ENCODE measurements around the gene UBE2U. TPM values are rescaled to one million over a fixed set of nuclear protein-coding genes. Genes with fewer than 3 reads are reported as not detected.
"Not testable (repeated sequence)": the region's sequence is repeated elsewhere in the genome, so short reads cannot be mapped to it uniquely, and the experiment has no call there.

Gene UBE2U
- polyA plus RNA-seq, 3 donors = 0.09 TPM; not detected in 2

GRCh38 chr1:64231153-64231552, 27.7 kb downstream of the UBE2U start:
- 23 to 51% (median 29%) methylated on average over 4 of the region's 4 CpGs for WGBS, 3 donors
- no peak overlapping the region for H3K27ac ChIP-seq (ENCODE audit: low read depth, low read length)

- no peak overlapping the region for H3K27ac ChIP-seq (ENCODE audit: low read depth, low read length)
These were observed 28.2 kb downstream of the UBE2U start for GRCh38 chr1:64231654-64232053.

GRCh38 chr1:64234714-64235113, 31.3 kb downstream of the UBE2U start:
- H3K27ac ChIP-seq (ENCODE audit: low read depth, low read length) = no peak overlapping the region

DNA sequence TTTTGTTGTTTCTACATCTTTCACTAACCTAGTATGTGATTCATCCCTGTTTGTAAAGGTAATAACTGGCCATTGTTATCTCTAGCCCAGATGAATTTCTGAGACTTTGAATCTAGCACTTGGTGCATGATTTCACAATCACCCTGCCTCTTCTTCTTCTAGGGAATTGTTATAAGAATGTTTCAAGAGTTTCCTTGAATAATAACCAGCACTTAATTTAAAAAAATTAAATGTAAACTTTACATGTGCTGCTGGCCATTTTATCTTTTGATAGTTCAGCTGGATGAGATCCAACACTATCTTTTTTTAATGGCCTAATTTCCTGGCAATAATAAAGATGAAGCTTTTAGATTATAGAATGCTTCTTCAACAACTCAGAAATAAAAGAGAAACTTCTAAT, 31.8 kb downstream of the UBE2U start:
- H3K27ac ChIP-seq (ENCODE audit: low read depth, low read length) = no peak overlapping the region

GRCh38 chr1:64235910-64236309, 32.5 kb downstream of the UBE2U start:
- H3K27ac ChIP-seq (ENCODE audit: low read depth, low read length) = no peak overlapping the region
- WGBS, 3 donors = 94 to 97% (median 95%) methylated on average over 1 of the region's 1 CpG

GRCh38 chr1:64236541-64236954, 33.1 kb downstream of the UBE2U start:
- no peak overlapping the region for H3K27ac ChIP-seq (ENCODE audit: low read depth, low read length)
- WGBS, 3 donors = 70 to 71% (median 70%) methylated on average over 1 of the region's 1 CpG

- 88 to 93% (median 92%) methylated on average over 3 to 4 of the region's 4 CpGs for WGBS, 3 donors
These were observed 36.1 kb downstream of the UBE2U start for GRCh38 chr1:64239519-64239918.

GRCh38 chr1:64240206-64240605, 36.8 kb downstream of the UBE2U start:
- no peak overlapping the region for H3K27ac ChIP-seq (ENCODE audit: low read depth, low read length)

More at GRCh38 chr1:64239519-64239918, 36.1 kb downstream of the UBE2U start:
- not testable (repeated sequence) for H3K27ac ChIP-seq (ENCODE audit: low read depth, low read length)

- no peak overlapping the region for H3K27ac ChIP-seq (ENCODE audit: low read depth, low read length)
These were observed 37.6 kb downstream of the UBE2U start for GRCh38 chr1:64241069-64241468.

- WGBS, 3 donors = 26 to 39% (median 29%) methylated on average over 6 of the region's 6 CpGs
- no peak overlapping the region for H3K27ac ChIP-seq (ENCODE audit: low read depth, low read length)
These were observed 39.7 kb downstream of the UBE2U start for GRCh38 chr1:64242895-64243756.

GRCh38 chr1:64243757-64244080, 40.3 kb downstream of the UBE2U start:
- H3K27ac ChIP-seq (ENCODE audit: low read depth, low read length) = no peak overlapping the region
- WGBS, 3 donors = 54 to 62% (median 60%) methylated on average over 4 of the region's 4 CpGs

GRCh38 chr1:64245495-64245894, 42.1 kb downstream of the UBE2U start:
- H3K27ac ChIP-seq (ENCODE audit: low read depth, low read length) = no peak overlapping the region
- 16 to 48% (median 44%) methylated on average over 9 of the region's 9 CpGs for WGBS, 3 donors

- WGBS, 3 donors = 14 to 20% (median 18%) methylated on average over 4 of the region's 4 CpGs
These were observed 43.0 kb downstream of the UBE2U start for GRCh38 chr1:64246294-64246917.

DNA sequence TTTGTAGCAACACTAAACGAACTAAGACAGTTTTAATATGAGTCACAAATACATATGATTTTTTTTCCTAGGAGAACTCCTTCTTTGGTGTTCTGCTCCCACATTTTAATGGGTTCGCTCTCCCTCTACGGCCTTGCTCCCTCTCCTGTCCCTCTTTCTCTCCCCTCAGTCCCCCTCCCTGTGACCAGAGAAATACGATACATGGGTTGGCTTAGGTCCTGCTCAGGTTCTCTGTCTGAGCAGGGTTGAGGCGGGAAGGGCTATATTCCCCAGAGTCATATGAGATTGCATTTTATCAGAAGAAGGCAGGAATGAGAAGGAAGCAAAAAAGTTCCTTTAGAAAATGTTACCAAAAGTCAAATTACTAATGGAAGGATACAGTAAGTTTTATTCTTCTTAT, 44.6 kb downstream of the UBE2U start:
- H3K27ac ChIP-seq (ENCODE audit: low read depth, low read length) = no peak overlapping the region
- WGBS, 3 donors = 62 to 74% (median 67%) methylated on average over 5 of the region's 5 CpGs

More at GRCh38 chr1:64246294-64246917, 43.0 kb downstream of the UBE2U start:
- H3K27ac ChIP-seq (ENCODE audit: low read depth, low read length) = no peak overlapping the region

- 80 to 96% (median 92%) methylated on average over 2 of the region's 2 CpGs for WGBS, 3 donors
These were observed 47.0 kb downstream of the UBE2U start for GRCh38 chr1:64250472-64250871.

DNA sequence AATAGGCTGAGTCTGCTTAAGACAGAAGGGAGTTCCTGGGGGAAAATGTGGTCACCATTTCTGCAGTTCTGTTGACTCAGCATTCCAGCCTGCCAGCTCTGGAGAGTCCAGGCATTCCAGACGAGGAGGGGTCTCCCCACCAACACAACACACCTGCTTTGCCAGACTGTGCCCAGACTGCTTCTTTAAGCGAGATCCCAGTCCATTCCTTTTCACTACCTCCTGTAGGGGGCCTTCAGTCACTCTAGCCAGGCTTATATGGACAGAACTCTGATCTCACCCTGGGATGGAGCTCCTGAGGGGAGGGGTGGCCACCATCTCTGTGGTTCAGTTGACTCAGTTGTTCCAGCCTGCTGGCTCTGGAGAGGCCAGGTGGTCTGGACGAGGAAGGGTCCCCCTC, 48.5 kb downstream of the UBE2U start:
- WGBS, 3 donors = 82 to 85% (median 83%) methylated on average over 3 of the region's 3 CpGs
- H3K27ac ChIP-seq (ENCODE audit: low read depth, low read length) = no peak overlapping the region

More at GRCh38 chr1:64250472-64250871, 47.0 kb downstream of the UBE2U start:
- not testable (repeated sequence) for H3K27ac ChIP-seq (ENCODE audit: low read depth, low read length)

DNA sequence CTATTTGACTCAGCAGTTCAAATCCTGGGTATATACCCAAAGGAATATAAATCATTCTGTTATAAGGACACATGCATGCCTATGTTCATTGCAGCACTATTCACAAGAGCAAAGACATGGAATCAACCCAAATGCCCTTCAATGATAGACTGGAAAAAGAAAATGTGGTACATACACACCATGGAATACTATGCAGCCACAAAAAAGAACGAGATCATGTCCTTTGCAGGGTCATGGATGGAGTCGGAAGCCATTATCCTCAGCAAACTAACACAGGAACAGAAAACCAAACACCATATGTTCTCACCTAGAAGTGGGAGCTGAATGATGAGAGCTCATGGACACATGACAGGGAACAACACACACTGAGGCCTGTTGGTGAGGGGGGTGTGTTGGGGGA, 53.8 kb downstream of the UBE2U start:
- H3K27ac ChIP-seq (ENCODE audit: low read depth, low read length) = not testable (repeated sequence)
- 87 to 94% (median 93%) methylated on average over 2 of the region's 2 CpGs for WGBS, 3 donors

- 78 to 98% (median 81%) methylated on average over 2 of the region's 2 CpGs for WGBS, 3 donors
- not testable (repeated sequence) for H3K27ac ChIP-seq (ENCODE audit: low read depth, low read length)
These were observed 55.0 kb downstream of the UBE2U start for GRCh38 chr1:64258444-64258843.

- H3K27ac ChIP-seq (ENCODE audit: low read depth, low read length) = no peak overlapping the region
- WGBS, 3 donors = 91 to 92% (median 91%) methylated on average over 3 of the region's 3 CpGs
These were observed 59.9 kb downstream of the UBE2U start for GRCh38 chr1:64263335-64263734.

- H3K27ac ChIP-seq (ENCODE audit: low read depth, low read length) = no peak overlapping the region
- WGBS, 3 donors = 44 to 77% (median 55%) methylated on average over 2 of the region's 2 CpGs
These were observed 60.4 kb downstream of the UBE2U start for GRCh38 chr1:64263856-64264255.
